HCT116 (cell line): ENCODE measurements around the gene KAZN. TPM values are rescaled to one million over a fixed set of nuclear protein-coding genes. Genes with fewer than 3 reads are reported as not detected.

Experiments used
- ATAC-seq: fragments of 200-7000 bp; cut with Tn5 transposase; 2 replicates; pipeline ENCODE4 v1.9.1; 2020; ENCODE audit warnings: mild to moderate bottlenecking, moderate library complexity
- BruUV-seq: library from RNA; stranded (reverse); fragments of 400-500 nt; replicated peaks from 2 replicates; lab custom pipeline; 2021; lab: Mats Ljungman, UMichigan
- CTCF ChIA-PET: fragments of 300-600 bp; sonication (Branson Sonifier 250); formaldehyde crosslinking; loops from one replicate; lab custom pipeline; 2021; ENCODE audit warnings: antibody characterized with exemption; lab: Charles Lee
- POLR2A ChIA-PET: fragments of 300-600, 350-600 bp; sonication (Branson Sonifier 250); formaldehyde crosslinking; loops from one replicate; lab custom pipeline; 2021; ENCODE audit warnings: antibody characterized with exemption; lab: Charles Lee
- RAD21 ChIA-PET, 2 experiments: fragments of 300-600 bp; sonication (Branson Sonifier 250); formaldehyde crosslinking; loops; one replicate each; lab custom pipeline; 2023; ENCODE audit warnings: low total read pairs in 2 of 2; ENCODE audit not compliant: uncharacterized antibody in 2 of 2, unreplicated experiment in 2 of 2, low non-redundant PET in 1 of 2; lab: Charles Lee
- DNase-seq: peaks from one replicate; pipeline ENCODE4 v3.0.0-alpha.2; 2010; ENCODE audit warnings: low read depth, low spot score
- H2AFZ ChIP-seq: fragments of 200-600 bp; shearing (Covaris generic), sonication (generic); 2 replicates; pipeline ENCODE4 v1.6.1; 2017; ENCODE audit warnings: low read depth, mixed run types, mixed read lengths, antibody characterized with exemption, low read length; ENCODE audit not compliant: poor library complexity, severe bottlenecking
- H3K27ac ChIP-seq: 2 replicates; pipeline ENCODE4 v1.5.1; 2012; ENCODE audit warnings: low read depth, low read length
- H3K27me3 ChIP-seq: fragments of 200-600 bp; sonication (generic); 2 replicates; pipeline ENCODE4 v1.6.1; 2016; ENCODE audit warnings: mixed run types, low read length, mixed read lengths; ENCODE audit not compliant: insufficient read depth
- H3K36me3 ChIP-seq, 2 experiments: fragments of 200-500 bp in 1 of 2; fragments of 200-600 bp in 1 of 2; sonication (Bioruptor generic) in 1 of 2; sonication (generic) in 1 of 2; 2 replicates each; pipeline versions ENCODE4 v1.5.1 to v1.6.1; 2014 to 2016; ENCODE audit warnings: low read length in 2 of 2, inconsistent platforms in 1 of 2, mixed read lengths in 1 of 2, mixed run types in 1 of 2; ENCODE audit not compliant: insufficient read depth in 2 of 2, control insufficient read depth in 1 of 2
- H3K4me1 ChIP-seq, 2 experiments: fragments of 200-600 bp in 1 of 2; sonication (generic) in 1 of 2; 2 replicates each; pipeline versions ENCODE4 v1.5.1 to v1.6.1; 2012 to 2017; ENCODE audit warnings: low read length in 2 of 2, inconsistent platforms in 1 of 2, mild to moderate bottlenecking in 1 of 2, mixed read lengths in 1 of 2, mixed run types in 1 of 2, moderate library complexity in 1 of 2; ENCODE audit not compliant: insufficient read depth in 2 of 2, control insufficient read depth in 1 of 2
- H3K4me2 ChIP-seq: fragments of 200-600 bp; sonication (generic); 2 replicates; pipeline ENCODE4 v1.6.1; 2017; ENCODE audit warnings: mixed run types, low read length, mixed read lengths
- H3K4me3 ChIP-seq, 2 experiments: fragments of 200-600 bp in 1 of 2; sonication (generic) in 1 of 2; replicated peaks in 1 of 2; 2 replicates each; pipeline ENCODE4 v1.5.1; 2011 to 2016; ENCODE audit warnings: low read length in 2 of 2, control low read depth in 1 of 2, low read depth in 1 of 2, mild to moderate bottlenecking in 1 of 2, mixed read lengths in 1 of 2, mixed run types in 1 of 2
- H3K79me2 ChIP-seq: fragments of 200-600 bp; sonication (generic); 2 replicates; pipeline ENCODE4 v1.6.1; 2017; ENCODE audit warnings: mild to moderate bottlenecking, mixed run types, low read length, moderate library complexity, mixed read lengths; ENCODE audit not compliant: insufficient read depth
- H3K9ac ChIP-seq: fragments of 200-600 bp; sonication (generic); 2 replicates; pipeline ENCODE4 v1.6.1; 2016; ENCODE audit warnings: low read length, mixed read lengths
- H3K9me2 ChIP-seq: fragments of 200-600 bp; sonication (generic), shearing (Covaris generic); 2 replicates; pipeline ENCODE4 v1.6.1; 2017; ENCODE audit warnings: mixed run types, mild to moderate bottlenecking, moderate library complexity; ENCODE audit not compliant: insufficient read depth
- H3K9me3 ChIP-seq, 2 experiments: fragments of 200-500 bp in 1 of 2; fragments of 200-600 bp in 1 of 2; sonication (Bioruptor generic) in 1 of 2; sonication (generic) in 1 of 2; 2 replicates each; pipeline ENCODE4 v1.6.1; 2014 to 2017; ENCODE audit warnings: low read length in 2 of 2, mixed read lengths in 2 of 2, inconsistent platforms in 1 of 2, low read depth in 1 of 2, mild to moderate bottlenecking in 1 of 2, mixed run types in 1 of 2, moderate library complexity in 1 of 2; ENCODE audit not compliant: control insufficient read depth in 1 of 2, insufficient read depth in 1 of 2
- H4K20me1 ChIP-seq: fragments of 200-600 bp; sonication (generic), shearing (Covaris generic); 2 replicates; pipeline ENCODE4 v1.6.1; 2017; ENCODE audit warnings: mixed run types, mild to moderate bottlenecking, moderate library complexity; ENCODE audit not compliant: insufficient read depth
- JUND ChIP-seq: IDR thresholded peaks from 2 replicates; pipeline ENCODE4 v1.6.1; 2012
- ZFX ChIP-seq: fragments of 450-650 bp; IDR thresholded peaks from 2 replicates; pipeline ENCODE4 v1.6.1; 2017
- ZNF274 ChIP-seq: fragments of 200-500 bp; sonication (Bioruptor generic); IDR thresholded peaks from 2 replicates; pipeline ENCODE4 v1.6.1; 2014; ENCODE audit warnings: mild to moderate bottlenecking, low read depth, low read length, inconsistent platforms
- intact Hi-C: fragments of 100-400 bp; cut with micrococcal nuclease; formaldehyde crosslinking; loops from 2 replicates; pipeline ENCODE4 v1.10.0; 2022
- total RNA-seq: library from RNA; stranded (reverse); gene quantifications from one replicate; pipeline ENCODE4 v1.2.1, GENCODE V29; 2021; ENCODE audit not compliant: unreplicated experiment
- TF ChIP-seq, protein P1 (sequence below): IDR thresholded peaks from 2 replicates; pipeline ENCODE4 v1.6.1; 2012; ENCODE audit warnings: low read depth
- TF ChIP-seq, protein P2 (sequence below): IDR thresholded peaks from 2 replicates; pipeline ENCODE4 v1.6.1; 2012
- TF ChIP-seq, protein P3 (sequence below): IDR thresholded peaks from 2 replicates; pipeline ENCODE4 v1.6.1; 2012
- TF ChIP-seq, protein P4 (sequence below), 3 experiments: fragments of 200-600 bp in 1 of 3; sonication (generic) in 1 of 3; IDR thresholded peaks in 2 of 3; conservative IDR thresholded peaks in 1 of 3; 2 replicates each; pipeline ENCODE4 v1.5.1; 2012 to 2017; ENCODE audit warnings: low read depth in 2 of 3, low read length in 2 of 3, antibody characterized with exemption in 1 of 3, borderline replicate concordance in 1 of 3, control low read depth in 1 of 3, mild to moderate bottlenecking in 1 of 3, mixed read lengths in 1 of 3, mixed run types in 1 of 3, moderate library complexity in 1 of 3; ENCODE audit not compliant: insufficient read depth in 1 of 3

KAZN gene
- total RNA-seq, 1 experiment from 2014 or later = 13.4 TPM

- Histone ChIP-seq H3K27ac (no peak overlapping the region), H3K36me3 (no peaks in the 10 kb centered on the region), H3K4me2 (no peak overlapping the region), H3K27me3 (no peaks in the 10 kb centered on the region), H4K20me1 (no peaks in the 10 kb centered on the region), H3K9me2 (no peaks in the 10 kb centered on the region), H3K9me3 (no peaks in the 10 kb centered on the region), H2AFZ (no peak overlapping the region), H3K4me3 (no peak overlapping the region), H3K4me1 (no peaks in the 10 kb centered on the region), H3K79me2 (no peaks in the 10 kb centered on the region)
- intact Hi-C loops = no loop called here
- CTCF ChIA-PET = no interaction called here
- POLR2A ChIA-PET = no interaction called here
- DNase-seq = no peak
- RAD21 ChIA-PET = no interaction called here
- no TSS peak for BruUV-seq
- no peak for TF ChIP-seq JUND
- TF ChIP-seq ZFX = no peak
- TF ChIP-seq, protein P1, sequence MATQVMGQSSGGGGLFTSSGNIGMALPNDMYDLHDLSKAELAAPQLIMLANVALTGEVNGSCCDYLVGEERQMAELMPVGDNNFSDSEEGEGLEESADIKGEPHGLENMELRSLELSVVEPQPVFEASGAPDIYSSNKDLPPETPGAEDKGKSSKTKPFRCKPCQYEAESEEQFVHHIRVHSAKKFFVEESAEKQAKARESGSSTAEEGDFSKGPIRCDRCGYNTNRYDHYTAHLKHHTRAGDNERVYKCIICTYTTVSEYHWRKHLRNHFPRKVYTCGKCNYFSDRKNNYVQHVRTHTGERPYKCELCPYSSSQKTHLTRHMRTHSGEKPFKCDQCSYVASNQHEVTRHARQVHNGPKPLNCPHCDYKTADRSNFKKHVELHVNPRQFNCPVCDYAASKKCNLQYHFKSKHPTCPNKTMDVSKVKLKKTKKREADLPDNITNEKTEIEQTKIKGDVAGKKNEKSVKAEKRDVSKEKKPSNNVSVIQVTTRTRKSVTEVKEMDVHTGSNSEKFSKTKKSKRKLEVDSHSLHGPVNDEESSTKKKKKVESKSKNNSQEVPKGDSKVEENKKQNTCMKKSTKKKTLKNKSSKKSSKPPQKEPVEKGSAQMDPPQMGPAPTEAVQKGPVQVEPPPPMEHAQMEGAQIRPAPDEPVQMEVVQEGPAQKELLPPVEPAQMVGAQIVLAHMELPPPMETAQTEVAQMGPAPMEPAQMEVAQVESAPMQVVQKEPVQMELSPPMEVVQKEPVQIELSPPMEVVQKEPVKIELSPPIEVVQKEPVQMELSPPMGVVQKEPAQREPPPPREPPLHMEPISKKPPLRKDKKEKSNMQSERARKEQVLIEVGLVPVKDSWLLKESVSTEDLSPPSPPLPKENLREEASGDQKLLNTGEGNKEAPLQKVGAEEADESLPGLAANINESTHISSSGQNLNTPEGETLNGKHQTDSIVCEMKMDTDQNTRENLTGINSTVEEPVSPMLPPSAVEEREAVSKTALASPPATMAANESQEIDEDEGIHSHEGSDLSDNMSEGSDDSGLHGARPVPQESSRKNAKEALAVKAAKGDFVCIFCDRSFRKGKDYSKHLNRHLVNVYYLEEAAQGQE = no peak
- TF ChIP-seq, protein P2, sequence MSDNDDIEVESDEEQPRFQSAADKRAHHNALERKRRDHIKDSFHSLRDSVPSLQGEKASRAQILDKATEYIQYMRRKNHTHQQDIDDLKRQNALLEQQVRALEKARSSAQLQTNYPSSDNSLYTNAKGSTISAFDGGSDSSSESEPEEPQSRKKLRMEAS = no peak
- TF ChIP-seq, protein P3, sequence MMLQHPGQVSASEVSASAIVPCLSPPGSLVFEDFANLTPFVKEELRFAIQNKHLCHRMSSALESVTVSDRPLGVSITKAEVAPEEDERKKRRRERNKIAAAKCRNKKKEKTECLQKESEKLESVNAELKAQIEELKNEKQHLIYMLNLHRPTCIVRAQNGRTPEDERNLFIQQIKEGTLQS = no peak
- no peak for TF ChIP-seq ZNF274
- TF ChIP-seq, protein P4, sequence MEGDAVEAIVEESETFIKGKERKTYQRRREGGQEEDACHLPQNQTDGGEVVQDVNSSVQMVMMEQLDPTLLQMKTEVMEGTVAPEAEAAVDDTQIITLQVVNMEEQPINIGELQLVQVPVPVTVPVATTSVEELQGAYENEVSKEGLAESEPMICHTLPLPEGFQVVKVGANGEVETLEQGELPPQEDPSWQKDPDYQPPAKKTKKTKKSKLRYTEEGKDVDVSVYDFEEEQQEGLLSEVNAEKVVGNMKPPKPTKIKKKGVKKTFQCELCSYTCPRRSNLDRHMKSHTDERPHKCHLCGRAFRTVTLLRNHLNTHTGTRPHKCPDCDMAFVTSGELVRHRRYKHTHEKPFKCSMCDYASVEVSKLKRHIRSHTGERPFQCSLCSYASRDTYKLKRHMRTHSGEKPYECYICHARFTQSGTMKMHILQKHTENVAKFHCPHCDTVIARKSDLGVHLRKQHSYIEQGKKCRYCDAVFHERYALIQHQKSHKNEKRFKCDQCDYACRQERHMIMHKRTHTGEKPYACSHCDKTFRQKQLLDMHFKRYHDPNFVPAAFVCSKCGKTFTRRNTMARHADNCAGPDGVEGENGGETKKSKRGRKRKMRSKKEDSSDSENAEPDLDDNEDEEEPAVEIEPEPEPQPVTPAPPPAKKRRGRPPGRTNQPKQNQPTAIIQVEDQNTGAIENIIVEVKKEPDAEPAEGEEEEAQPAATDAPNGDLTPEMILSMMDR (IDR thresholded peaks at IDR 0.05 in 2 of 3, conservative IDR thresholded peaks at IDR 0.05 in 1 of 3; ENCODE audit: borderline replicate concordance in 1 of 3, insufficient read depth in 1 of 3, low read depth in 2 of 3, low read length in 2 of 3) = no peak
- TF ChIP-seq, all 23 proteins: peak for 0
- no peak for ATAC-seq
- H3K9ac ChIP-seq = no peak overlapping the region
Measured at GRCh38 chr1:15075175-15075574, 476.7 kb downstream of the KAZN start.
